HG03354 (cell line): ENCODE measurements around the gene NUDT4B.
"Not testable (repeated sequence)": the region's sequence is repeated elsewhere in the genome, so short reads cannot be mapped to it uniquely, and the experiment has no call there.

Experiments used
- ATAC-seq: cut with Tn5 transposase; IDR thresholded peaks from one replicate; pipeline ENCODE4 v1.9.1; 2021; ENCODE audit warnings: mild to moderate bottlenecking; ENCODE audit not compliant: unreplicated experiment, poor library complexity, severe bottlenecking

The NUDT4B gene

DNA sequence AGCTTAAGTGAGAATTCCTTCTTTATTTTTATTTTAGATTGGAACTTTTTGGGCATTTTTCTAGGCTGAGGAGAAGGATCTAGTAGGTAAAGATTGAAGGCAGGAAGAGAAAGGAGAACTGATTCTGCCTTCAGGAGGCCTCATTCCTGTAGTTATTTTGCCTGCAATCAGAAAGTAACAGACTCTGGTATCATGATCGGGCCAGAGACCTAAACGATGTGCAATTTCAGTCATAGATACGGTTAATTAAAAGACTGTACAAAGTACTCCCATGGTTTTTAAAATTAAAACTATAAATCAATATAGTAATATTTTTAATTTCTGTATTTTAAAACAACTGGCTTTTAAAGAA, 14.3 kb upstream of the NUDT4B start:
- ATAC-seq, result peak; percentile 41

DNA sequence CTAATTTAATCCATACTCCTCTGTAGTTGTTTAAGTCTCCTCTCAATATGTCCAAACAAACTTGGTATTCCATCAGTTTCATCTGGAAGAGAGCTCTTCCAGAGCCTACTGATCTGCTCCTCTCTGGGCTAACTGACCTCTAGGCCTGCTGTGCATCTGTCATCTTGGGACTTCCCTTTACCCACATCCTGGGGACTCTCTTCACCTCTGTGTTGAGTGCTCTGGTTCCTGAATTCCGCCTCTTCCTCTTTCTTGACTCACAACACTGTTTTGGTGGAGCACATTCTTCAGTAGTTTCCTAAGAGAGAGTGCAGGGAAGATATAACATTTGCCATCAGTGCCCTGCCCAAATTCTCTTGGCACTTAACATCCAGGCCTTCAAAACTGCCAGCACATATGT, 13.0 kb upstream of the NUDT4B start:
- ATAC-seq, result peak; percentile 50

DNA sequence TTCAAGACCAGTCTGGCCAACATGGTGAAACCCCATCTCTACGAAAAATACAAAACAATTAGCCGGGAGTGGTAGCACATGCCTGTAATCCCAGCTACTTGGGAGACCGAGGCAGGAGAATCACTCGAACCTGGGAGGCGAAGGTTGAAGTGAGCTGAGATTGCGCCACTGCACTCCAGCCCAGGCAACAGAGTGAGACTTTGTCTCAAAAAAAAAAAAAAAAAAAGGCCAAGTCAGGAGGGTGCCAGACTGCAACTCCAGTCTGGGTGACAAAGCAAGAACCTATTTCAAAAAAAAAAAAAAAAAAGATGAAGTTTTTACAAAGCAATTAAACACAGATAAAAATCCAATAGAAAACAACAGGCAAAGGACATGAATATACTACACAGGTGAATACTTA, 9.9 kb upstream of the NUDT4B start:
- not testable (repeated sequence) for ATAC-seq

DNA sequence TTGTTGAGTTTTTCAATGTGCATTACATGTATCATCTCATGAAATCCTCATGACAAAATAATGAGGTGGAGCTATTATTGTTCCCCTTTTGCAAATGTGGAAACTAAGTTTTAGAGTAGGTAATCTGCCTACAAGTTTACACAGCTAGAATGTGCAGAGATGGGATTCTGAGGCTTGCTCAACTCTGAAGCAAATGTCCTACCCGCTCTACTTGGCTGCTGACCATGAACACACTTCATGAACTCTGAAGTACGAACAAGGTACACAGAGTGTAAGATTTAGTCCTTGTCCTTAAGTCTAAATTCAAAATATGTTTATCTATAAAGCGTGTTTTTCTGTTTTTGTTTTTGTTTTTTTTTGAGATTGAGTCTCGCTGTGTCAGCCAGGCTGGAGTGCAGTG, 5.4 kb upstream of the NUDT4B start:
- ATAC-seq, result not testable (repeated sequence)

DNA sequence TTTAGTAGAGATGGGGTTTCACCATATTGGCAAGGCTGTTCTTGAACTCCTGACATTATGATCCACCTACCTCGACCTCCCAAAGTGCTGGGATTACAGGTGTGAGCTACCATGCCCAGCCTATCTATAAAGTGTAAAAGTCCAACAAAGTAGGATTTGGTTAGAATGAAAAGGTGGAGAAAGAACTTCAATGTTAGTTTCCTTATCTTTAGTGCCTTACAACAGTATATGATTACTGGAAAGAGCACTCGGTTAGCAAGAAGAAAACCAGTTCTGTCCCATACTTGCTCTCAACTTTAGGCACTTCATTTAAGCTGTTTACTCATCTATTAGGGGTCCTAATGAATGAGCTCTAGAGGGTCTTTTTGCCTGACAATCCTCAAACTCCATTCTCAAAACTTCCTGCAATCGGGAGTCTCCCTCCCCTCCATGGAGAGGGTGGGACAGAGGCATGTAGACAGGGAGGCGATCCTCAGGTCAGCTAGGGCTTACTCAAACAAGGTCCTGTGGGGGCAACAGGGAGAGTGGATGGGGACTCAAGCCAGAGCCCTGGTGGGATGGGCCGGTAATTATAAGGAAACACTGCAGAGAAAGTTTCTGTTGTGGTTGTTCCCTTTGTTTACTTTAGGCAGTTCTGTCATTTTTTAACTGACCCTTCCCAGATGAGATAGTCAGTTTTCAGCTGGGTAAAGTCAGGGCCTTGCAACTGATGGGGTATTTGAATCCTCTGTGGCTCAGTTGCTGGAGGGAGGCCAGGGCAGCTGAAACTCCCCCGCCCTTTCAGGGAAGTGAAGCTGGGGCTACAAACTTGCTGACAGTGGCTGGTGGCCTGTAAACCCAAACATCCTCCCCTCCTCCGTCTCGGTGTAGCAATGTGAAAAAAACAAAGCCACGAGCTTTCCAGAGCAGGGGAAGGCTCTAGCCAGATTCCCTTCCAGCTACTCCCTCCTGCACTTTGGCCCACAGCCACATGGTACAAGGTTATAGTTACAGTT, 4.6 kb upstream of the NUDT4B start:
- peak; percentile 47 for ATAC-seq

DNA sequence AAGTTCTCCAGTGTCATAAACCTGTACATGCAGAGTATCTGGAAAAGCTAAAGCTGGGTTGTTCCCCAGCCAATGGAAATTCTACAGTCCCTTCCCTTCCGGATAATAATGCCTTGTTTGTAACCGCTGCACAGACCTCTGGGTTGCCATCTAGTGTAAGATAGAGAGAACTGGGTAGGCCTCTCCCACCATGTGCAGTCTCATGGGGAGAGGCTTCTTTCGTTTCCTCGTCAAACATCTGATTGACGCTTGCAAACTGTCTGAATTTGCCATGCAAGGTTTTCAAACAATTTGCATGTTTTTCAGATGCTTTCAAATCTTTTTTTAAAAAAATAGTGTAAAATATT, 734 bp downstream of the NUDT4B start:
- peak; percentile 92 for ATAC-seq

DNA sequence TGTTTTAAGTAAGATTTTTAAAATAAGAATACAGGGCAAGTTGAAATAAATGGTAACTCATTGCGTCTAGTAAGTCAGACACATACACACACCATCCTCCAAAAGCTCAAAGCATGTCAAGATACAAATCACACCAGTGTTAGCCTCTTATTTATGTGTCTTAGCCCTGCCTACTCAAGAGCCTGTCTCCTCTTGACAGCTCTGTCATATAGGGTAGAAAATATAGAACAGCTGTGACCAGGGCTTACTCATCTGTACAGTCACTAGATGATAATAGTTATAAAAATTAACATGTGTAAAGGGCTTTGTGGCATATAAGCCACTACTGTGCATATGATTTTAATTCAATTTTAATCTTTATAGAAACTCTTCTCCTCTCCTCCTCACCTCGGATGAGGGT, 7.7 kb downstream of the NUDT4B start:
- not testable (repeated sequence) for ATAC-seq

DNA sequence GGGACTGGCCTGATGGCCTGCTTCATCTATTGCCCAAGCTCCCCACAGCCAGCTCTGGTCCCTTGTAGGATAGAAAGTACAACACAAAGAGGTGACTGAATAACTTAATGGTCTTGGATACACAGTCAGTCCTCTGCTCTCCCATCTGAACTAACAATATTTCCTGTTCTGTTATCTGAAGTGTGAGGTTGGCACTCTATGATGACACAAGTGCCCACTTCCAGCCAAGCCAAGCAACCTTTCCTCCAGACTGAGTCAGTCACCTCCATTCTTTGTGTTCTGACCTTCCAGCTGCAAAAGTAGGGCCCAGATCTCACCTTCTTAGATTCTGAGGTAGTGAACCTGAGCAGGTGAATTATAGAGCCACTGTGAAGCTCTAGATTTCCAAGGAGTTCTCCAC, 8.9 kb downstream of the NUDT4B start:
- ATAC-seq, result not testable (repeated sequence)

DNA sequence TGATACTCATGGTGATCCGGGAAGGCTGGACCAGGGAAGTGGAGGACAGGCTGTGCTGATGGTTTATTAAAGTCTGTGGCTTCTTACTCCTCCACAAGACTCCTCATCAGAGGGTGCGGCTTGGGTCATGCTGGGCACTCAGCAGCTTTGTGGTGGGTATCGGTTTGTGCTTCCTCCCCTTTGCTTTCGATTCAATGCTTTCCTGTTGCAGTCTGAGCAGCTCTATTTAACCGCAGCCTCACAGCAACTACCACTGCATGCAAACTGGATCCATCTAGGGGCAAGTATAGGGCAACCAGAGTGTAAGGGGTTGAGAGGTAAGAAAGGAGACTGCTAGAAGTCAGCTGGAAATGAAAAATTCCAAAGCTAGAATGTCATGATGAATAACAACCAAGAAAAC, 9.8 kb downstream of the NUDT4B start:
- peak; percentile 99 for ATAC-seq

DNA sequence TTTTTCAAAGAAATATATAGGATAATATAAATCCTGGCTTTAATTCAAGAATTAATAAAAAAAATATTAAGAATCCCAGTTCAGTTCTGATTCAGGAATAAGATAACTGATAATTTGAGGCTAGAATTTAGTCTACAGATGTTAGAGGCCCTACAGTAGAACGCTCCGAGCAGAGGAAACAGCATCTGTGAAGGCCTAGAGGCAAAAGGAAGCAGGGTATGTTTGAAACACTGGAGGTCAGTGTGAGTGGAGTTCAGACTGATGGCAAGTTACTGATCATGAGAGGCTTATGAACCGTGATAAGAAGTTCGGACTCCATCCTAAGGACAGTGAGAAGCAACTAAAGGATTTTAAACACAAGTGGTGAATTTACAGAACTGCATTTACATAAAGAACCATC, 10.4 kb downstream of the NUDT4B start:
- ATAC-seq, result not testable (repeated sequence)

DNA sequence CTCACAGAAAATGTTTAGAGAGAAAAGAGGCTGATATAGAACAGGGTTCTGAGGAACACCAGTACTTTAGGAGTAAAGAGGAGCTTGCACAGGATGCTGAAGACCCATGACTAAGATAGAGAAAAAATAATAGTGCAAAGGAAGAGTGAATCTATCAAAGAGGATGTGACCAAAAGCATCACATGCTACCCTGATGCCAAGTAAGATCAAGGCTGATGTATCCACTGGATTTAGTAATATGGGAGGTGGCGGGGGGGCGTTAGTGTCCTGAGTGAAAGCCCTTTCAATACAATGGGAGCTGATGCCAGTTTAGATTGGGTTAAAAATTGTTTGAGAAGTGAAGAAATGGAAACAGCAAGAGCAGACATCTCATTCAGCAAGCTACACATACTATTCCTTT, 11.2 kb downstream of the NUDT4B start:
- ATAC-seq, result not testable (repeated sequence)

DNA sequence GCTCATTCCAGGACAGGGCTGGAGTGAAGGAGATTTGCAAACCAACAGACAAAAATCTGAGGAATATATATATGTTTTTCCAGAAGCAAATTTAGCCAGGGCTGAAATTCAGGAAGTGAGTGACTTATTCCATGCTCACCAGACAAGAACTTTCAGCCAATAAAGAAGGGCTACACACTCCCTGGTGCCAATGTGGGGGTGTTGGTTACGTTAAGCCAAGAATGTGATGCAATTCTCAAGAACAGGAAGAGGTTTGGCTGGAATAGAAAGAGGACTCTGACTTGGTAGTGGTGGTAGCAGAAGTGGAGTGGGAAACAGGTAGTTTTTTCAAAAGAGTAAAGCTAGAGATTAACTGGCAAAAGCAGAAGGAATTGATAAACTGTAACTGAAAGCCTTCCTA, 11.6 kb downstream of the NUDT4B start:
- not testable (repeated sequence) for ATAC-seq

DNA sequence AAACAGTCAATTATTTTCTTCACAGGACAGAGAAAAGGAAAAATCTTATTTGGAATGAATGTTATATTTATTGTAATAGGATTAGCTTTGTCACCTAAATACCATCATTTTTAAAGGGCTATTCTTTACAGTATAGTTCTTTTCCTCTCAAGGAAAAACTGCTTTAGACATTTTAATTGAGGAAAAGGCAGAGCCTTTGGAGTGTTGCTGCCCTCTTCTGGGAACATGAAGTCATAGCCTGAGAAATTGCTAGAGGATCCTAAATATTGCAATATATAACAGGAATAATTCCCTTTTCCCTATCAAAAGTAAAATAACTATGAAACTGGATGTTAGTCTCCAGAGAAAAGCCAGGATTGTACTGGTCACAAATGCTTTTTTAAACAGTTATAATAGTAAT, 12.8 kb downstream of the NUDT4B start:
- ATAC-seq, result not testable (repeated sequence)

DNA sequence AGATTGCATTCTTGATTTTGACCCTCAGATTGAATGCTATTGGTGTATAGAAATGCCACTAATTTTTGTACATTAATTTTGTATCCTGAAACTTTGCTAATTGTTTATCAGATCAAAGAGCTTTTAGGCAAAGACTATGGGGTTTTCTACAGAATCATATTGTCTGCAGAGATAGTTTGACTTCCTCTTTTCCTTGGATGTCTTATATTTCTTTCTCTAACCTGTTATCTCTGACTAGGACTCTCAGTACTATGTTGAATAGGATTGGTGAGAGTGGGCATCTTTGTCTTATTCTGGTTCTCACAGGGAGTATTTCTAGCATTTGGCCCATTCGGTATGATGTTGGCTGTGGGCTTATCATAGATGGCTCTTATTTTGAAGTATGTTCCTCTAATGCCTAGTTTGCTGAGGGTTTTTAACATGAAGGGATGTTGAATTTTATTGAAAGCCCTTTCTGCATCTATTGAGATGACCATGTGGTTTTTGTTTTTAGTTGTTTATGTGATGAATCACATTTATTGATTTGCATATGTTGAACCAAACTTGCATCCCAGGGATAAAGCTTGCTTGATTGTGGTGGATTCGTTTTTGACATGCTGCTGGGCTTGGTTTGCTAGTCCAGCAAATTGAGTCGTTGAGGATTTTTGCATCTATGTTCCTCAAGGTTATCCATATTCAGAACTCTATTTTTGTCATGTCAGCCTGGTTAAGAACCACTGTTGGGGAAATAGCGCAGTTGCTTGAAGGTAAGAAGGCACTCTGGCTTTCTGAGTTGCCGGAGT, 16.9 kb downstream of the NUDT4B start:
- not testable (repeated sequence) for ATAC-seq

DNA sequence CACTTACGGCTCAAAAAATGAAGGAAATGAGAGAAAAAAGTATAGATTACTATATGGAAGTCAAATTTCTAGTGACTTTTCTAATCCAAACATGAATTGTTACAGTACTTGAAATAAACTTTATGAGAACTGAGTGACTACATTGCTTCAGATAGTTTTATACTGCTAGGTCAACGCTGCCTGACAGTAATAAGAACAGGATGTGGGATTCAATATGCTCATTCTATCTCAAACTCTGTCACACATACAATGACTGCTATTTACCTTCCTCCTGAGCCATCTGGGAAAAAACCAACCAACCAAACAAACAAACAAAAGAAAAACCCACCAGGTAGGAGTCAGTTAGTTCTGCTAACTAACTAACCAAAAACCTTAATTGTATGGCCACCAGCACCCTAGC, 20.0 kb downstream of the NUDT4B start:
- ATAC-seq, result not testable (repeated sequence)

DNA sequence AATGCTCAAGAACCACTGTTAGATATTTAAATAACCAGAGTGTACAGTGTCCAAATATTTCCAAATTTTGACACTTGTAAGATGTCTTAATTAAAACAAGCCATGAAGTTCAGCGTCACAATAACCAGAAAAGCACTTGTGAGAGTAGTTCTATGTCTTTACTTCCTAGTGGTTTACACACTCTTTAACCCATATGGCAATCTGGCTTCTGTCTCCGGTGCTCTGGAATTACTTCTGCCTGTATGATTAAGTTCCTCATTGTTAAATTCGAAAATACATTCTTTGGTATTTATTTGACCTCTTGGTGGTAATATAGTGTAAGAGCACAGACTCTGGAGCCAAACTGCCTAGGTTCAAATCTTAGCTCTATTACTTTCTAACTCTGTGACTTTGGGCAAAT, 20.9 kb downstream of the NUDT4B start:
- not testable (repeated sequence) for ATAC-seq

DNA sequence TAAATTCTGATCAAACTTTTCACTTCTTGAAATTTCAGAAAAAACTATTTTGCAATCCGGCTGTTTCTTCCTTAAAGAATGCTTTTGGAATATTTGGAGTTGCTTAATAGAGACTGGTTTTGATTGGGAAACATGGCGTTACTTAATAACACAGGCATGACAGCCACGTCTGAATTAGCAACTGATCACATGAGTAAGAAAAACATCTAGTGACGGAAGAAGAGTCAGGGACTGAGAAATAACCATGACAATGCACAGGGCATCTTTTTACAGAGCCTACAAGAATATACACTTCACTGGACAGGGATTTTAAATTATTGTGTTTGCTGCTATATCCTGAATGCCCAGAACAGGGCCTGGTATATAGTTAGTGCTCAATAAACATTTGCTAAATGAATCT, 25.1 kb downstream of the NUDT4B start:
- not testable (repeated sequence) for ATAC-seq

DNA sequence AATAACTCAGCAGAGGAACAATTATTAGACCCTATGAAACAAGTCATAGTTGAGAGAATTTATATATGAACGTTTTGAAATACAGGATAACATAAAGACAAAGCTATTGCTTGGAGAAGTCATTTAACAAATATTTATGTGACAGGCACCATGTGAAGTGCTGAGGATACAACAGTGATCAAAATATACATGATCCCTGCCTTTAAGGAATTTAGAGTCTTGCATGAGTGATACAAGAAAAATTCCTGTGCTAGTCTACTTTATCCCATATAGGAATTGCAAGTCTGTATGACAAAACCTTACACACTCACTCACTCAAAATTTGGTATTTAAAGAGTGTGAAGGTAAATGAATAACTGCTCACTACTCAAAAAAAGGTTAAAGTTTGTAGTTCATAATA, 25.5 kb downstream of the NUDT4B start:
- ATAC-seq, result not testable (repeated sequence)

DNA sequence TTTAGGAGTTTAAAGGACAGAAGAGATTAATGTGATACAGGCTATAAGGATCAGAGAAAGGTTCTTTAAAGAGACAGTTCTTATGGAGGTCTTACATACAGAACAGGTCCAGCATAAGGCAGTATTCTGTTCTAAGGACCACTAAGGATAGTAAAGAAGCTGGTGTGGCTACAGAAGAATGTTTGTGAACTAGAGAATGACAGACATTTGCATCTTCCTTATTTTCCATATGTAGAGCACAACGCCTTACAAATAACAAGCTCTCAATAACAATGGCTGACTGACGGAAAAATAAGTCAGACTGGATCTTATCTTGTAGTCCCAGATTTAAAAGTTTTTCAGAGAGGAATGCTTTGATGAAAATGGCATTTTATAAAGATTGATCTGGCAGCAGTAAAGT, 26.7 kb downstream of the NUDT4B start:
- not testable (repeated sequence) for ATAC-seq

DNA sequence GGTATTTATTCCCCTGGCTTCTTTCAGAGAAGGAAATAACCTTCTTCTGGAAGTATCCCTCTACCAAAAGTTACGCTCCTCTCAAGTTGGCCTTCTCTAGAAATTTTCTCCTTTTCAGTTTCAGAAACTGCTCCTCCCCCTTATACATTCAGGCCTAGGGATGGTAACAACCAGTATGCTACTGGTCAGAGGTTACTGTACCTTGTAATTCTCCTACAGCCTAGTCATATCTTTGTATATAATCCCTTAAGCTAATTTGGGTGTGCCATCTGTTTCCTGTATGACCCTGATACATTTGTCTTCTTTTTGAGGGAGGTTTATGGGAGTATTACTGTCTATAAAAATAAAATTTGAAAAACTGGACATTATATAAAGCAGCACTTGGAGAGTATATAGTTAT, 29.1 kb downstream of the NUDT4B start:
- ATAC-seq, result not testable (repeated sequence)

DNA sequence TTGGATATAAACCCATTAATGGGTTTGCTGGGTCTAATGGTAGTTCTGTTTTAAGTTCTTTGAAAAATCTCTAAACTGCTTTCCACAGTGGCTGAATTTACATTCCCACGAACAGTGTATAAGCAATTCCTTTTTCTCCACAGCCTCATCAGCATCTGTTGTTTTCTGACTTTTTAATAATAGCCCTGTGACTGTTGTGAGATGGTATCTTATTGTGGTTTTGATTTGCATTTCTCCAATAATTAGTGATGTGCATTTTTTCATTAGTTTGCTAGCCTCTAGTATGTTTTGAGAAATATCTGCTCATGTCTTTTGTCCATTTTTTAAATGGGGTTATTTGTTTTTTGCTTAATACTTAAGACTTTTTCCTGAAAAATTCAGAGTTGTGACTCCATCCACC, 31.8 kb downstream of the NUDT4B start:
- ATAC-seq, result not testable (repeated sequence)
